COLO668 (cell line): Measurements from ENCODE around the gene C1QTNF12.
A peak's percentile ranks its signal among the peaks of the same experiment; 100 is the strongest.
"Not testable (repeated sequence)": the region's sequence is repeated elsewhere in the genome, so short reads cannot be mapped to it uniquely, and the experiment has no call there.

Source experiments
- DNase-seq: peaks from one replicate; lab custom pipeline; 2025; ENCODE audit not compliant: unreplicated experiment; lab: John Stamatoyannopoulos, UW

The C1QTNF12 gene

DNA sequence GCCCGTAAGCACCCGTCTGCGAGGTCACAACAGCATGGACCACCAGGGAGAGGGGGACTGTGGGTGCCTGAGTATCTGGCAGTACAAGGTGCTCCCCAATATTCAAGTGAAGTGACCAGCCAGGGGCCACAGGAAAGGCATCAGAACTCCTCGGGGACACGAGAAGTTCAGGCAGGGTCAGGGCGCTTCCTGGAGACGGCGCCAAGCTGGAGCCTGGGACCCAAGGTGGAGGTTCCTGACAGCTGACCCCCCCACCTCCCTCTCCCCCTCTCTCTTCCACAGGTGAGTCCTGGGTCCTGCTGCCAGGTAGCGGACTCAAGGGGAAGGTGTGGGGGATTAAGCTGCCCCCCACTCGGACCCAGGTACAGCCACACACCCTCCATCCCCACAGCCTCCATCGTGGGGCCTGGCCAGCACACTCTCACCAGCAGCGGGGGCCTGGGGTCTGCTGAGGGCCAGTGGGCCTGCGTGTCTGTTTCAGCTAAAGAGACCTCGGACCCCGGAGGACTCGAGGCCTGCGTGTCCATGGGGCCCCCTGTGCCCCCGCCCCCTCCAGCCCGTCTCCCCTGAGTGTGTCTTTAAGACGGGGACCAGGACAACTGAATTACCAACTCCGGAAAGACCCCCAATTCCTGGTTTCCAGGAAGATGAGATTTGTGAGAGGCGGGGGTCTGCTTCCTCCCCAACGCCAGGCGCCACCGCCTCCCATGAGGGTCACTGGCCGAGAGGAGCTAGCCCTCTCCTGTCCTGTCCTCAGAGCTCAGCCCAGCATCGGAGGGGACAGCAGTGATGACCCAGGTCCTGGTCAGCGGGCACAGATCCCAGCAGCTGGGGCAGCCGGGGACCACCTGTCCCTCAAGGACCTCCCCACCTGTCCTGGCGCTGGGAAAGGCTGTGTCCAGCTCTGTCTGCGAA lies 46.3 kb downstream of the C1QTNF12 start:
- DNase-seq: no peak

DNA sequence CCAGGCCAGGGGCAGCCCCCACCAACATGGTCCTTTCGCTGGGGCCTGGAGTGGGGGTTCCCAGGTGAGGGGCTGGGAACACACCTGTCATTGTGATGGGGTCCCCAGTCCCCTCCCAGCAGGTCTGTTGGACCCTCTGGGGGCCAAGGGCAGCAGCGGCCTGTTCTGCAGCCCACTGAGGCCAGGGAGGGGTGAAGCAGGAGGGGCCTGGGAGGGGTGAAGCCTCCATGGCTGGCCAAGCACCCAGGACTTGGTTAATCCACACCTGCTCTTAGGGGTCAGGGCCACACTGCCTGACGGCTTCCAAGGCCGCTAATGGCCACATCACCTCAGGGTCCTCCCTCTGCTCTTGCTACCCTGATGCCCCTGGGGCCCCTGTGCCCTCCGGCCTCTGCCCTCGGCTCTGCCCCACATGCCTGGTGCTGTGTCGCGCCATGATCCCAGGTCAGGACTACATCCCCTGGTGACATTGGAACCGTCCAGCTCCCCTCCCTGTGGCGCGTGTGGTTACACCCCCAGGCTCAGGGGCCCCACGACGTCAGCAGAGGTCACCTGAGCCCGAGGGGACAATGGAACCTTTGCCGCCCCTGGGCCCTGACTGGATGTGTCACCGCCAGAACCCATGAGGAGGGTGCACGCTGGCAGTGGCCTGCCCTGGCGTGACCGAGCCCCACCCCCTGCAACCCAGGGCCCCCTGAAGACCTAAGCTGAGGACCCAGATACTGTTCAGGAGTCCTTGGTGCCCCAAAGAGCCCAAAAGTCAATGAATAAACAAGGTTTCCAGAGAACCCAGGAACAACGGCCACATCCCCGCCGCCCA lies 47.2 kb downstream of the C1QTNF12 start:
- no peak for DNase-seq

DNA sequence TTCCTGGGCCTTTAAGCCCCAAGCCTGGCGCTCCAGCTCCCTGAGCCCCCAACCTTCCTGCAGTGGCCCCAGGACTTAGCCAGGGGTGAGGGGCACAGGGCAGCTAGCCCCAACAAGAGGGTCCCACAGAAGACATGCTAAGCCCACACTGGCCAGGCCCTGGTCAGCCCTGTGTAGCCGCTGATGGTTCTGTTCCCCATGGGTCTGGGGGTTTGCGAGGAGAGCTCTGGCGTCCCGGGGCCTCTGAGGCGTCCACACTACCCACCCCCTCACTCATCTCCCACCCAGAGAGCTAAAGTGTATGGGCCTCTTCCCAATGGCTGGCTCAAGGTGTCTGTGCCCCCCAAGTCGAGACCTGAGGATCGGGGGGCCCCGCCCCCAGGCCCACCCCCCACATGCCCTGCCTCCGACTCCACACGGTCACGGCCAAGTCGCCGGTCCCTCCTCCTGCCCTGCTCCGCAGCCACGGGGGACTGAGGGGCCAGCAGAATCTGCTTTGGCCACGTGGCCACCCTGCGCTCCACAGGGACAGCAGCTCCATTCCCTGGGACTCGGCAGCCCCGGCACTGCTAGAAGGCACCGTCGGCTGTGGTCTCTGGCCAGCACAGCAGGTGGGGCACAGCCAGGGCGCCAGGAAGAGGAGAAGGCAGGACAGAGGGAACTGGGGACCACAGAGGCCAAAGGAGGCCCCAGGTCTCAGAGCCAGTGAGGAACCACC lies 47.9 kb downstream of the C1QTNF12 start:
- peak; percentile 45 for DNase-seq

DNA sequence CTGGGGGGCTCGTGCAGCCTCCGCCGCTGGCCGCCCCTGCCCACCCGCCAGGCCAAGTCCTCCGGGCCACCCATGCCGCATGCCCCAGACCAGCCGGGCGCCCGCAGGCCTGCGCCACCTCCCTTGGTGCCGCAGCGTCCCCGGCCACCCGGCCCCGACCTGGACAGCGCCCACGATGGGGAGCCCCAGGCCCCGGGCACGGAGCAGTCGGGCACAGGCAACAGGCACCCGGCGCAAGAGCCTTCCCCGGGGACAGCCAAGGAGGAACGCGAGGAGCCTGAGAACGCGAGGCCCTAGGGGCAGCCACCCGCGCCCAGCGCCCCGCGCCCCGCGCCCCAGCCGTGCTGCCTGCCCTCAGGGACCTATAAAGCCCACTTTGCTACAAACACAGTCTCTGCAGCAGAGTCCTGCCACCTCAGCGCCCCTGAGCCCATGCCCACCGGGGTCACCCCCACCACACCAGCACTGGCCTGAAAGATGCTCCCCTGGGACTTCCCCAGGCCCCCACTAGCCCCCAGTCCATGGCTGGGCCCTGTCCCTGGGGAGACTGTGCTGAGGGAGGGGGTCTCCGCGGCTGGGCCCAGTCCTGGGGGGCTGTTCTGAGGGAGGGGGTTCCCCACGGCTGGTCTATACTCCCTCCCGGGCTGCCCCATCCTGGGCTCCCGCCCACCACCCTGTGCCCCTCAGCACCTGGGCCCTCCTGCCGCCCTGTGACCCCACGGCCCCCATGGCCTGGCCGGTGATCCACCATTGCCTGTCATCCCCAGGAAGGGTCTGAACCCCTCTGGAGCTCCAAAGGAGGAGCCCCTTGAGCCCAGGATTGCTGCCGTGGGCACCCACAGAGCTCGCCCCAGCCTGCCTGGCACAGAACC lies 48.7 kb downstream of the C1QTNF12 start:
- DNase-seq: no peak

DNA sequence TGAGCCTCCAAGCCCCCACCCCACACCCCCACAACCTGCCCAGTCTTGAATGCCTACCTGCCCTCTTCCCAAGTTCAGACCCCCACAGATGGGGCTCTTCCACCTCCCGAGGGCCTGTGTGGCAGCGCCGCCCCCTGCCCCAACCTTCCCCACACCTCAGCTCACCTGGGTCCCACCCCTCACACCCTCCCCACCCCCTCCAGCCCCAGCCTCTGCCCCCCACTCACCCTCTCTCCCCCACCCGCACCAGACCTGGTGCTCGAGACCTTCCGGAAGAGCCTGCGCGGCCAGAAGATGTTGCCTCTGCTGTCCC lies 49.4 kb downstream of the C1QTNF12 start:
- no peak for DNase-seq

DNA sequence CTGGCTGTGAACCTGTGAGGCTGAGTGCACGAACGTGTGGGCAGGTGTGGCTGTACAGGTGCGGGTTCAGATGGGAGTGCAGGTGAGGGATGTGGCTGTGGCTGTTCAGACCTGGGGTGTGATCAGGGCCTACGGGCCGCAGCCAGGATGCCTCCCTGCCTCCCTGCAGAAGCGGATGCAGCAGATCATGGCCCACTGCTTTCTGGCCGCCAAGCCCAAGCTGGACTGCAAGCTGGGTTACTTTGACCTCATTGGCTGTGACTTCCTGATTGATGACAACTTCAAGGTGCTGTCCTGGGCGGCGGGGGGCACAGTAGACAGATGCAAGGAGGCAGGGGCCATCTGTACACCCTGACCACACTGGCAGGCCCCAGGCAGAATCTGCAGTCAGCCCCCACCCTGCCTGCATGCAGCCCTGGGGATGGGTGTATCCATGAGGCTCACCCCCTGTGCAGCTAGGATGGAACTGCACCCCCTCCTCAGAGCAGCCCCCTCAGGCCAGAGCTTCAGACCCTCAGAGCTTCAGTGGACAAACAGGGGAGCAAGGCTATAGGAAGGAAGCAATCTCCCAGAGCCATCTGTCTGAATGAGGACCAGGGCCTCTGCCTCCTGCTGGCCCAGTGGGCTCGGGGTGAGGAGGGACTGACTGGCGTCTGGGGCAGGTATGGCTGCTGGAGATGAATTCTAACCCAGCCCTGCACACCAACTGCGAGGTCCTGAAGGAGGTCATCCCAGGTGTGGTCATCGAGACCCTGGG lies 49.9 kb downstream of the C1QTNF12 start:
- DNase-seq: no peak

DNA sequence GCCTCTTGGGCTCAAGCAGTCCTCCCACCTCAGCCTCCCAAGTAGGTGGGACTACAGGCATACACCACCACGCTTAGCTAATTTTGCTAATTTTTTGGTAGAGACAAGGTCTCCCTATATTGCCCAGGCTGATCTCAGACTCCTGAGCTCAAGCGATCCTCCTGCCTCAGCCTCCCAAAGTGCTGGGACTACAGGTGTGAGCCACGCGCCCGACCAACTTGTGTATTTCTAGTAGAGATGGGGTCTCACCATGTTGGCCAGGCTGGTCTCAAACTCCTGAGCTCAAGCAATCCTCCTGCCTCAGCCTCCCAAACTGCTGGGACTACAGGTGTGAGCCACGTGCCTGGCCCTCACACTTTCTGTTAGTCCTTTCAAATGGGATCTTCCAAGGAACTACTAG lies 50.8 kb downstream of the C1QTNF12 start:
- DNase-seq: not testable (repeated sequence)

DNA sequence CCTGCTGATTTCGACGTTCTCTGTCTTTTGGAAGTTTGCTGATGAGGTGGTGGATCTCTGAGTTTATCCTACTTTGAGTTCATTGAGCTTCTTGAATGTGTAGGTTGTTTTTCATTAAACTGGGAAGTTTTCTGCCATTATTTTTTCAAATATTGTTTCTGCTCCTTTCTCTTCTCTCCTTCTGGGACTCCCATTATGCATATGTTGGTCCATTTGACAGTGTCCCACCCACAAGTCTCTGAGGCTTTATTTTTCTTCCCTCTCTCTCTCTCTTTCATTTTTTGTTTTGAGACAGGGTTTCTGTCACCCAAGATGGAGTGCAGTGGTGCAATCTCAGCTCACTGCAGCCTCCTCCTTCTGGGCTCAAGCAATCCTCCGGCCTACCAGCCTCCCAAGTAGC lies 51.8 kb downstream of the C1QTNF12 start:
- no peak for DNase-seq
